Ectodermal cell (in vitro differentiated cells): ENCODE results near the gene PBRM1.

Experiments used
- H3K27ac ChIP-seq: 2 replicates; pipeline ENCODE4 v1.7.0; 2013; ENCODE audit warnings: mild to moderate bottlenecking, low read depth, low read length; ENCODE audit not compliant: insufficient read depth, poor library complexity, severe bottlenecking
- H3K27me3 ChIP-seq: 2 replicates; pipeline ENCODE4 v1.7.0; 2013; ENCODE audit warnings: mild to moderate bottlenecking, low read length; ENCODE audit not compliant: insufficient read depth, control insufficient read depth, poor library complexity, severe bottlenecking
- H3K36me3 ChIP-seq: one replicate; pipeline ENCODE4 v1.7.0; 2013; ENCODE audit warnings: low read length; ENCODE audit not compliant: control insufficient read depth, insufficient read depth
- H3K4me1 ChIP-seq: one replicate; pipeline ENCODE4 v1.7.0; 2013; ENCODE audit warnings: low read length; ENCODE audit not compliant: control insufficient read depth, insufficient read depth
- H3K4me3 ChIP-seq: 2 replicates; pipeline ENCODE4 v1.7.0; 2013; ENCODE audit warnings: low read depth, low read length, control low read depth; ENCODE audit not compliant: insufficient read depth
- H3K9me3 ChIP-seq: 2 replicates; pipeline ENCODE4 v1.7.0; 2013; ENCODE audit warnings: mild to moderate bottlenecking, low read length, moderate library complexity; ENCODE audit not compliant: control insufficient read depth
- WGBS, 2 experiments: methylation state at CpG; one replicate each; pipeline ENCODE4 v1.1.7; 2013; ENCODE audit warnings: missing lambda C conversion rate in 2 of 2; 5-methylcytosine and 5-hydroxymethylcytosine counted together

PBRM1 gene

DNA sequence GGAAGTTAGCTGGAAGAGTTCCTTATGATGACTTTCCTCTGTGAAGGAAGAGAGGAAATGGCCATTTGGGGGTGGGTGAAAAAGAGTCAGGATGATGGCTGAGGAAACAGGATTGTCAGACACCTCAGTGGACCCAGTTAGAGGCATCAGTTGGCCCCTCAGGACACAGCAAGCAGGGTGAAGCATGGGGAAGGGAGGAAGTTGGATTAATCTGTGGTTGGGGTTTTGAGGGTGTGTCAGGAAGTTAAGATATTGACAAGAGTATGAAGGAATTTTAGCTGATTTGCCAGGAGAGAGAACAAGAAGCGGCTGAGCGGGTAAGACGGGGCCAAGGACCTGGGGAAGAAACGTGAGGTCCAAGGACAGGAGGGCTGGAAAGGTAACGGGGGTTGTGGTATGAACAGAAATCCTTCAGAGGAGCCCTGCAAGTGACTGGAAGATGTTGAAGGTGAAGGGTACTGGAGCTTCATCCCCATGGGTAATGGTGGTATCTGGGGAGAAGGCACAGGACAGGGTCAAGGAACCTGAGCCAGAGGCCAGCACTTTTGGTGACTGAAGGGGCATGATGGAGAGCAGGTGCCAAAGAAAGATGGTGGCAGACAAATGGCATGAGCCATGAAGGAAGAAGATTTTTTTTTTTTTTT is 146.6 kb downstream of the PBRM1 start:
- no peak overlapping the region for H3K27ac ChIP-seq
- H3K4me1 ChIP-seq, result peaks cover 18% of the 10 kb centered on the region
- no peaks in the 10 kb centered on the region for H3K9me3 ChIP-seq
- H3K27me3 ChIP-seq, result no peaks in the 10 kb centered on the region
- H3K4me3 ChIP-seq, result no peak overlapping the region
- 97% methylated on average over 5 of the region's 5 CpGs for WGBS, 2 experiments
- H3K36me3 ChIP-seq, result no peaks in the 10 kb centered on the region

DNA sequence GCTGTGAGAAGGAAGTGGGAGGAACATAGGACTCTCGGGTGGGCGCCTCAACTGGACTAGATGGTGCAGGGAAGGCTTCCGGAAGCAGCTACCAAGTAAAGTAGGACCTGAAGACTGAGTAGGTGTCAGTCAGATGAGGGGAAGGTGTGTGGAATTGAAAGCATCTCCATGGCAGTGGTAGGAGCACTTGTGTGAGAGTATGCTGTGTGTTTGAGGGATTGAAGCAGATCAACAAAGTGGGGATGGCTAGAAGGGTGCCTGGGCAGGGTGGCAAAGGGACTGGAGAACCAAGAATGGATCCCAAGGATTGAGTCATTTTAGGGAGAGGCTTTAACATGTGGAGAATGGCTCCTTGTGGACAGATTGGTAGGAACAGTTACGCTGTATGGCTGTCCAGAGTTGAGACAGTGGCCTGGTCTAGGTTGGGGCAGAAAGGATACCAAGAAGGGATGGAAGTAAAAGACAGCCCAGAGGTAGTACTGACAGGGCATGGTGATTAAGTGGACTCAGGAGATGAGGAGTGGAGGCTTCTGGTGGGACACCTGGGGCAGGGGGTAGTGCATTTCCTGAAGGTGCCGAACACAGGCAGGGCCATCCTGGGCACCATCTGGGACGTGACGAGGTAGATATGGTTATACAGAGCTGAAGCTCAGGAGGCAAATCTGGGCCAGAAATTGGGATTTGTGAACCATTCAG is 147.8 kb downstream of the PBRM1 start:
- 92% methylated on average over 7 of the region's 7 CpGs for WGBS, 2 experiments
- peaks cover 18% of the 10 kb centered on the region for H3K4me1 ChIP-seq
- H3K27me3 ChIP-seq, result no peaks in the 10 kb centered on the region
- H3K27ac ChIP-seq, result no peak overlapping the region
- peak overlapping the region; percentile 91 for H3K4me3 ChIP-seq
- no peaks in the 10 kb centered on the region for H3K36me3 ChIP-seq
- H3K9me3 ChIP-seq, result no peaks in the 10 kb centered on the region

DNA sequence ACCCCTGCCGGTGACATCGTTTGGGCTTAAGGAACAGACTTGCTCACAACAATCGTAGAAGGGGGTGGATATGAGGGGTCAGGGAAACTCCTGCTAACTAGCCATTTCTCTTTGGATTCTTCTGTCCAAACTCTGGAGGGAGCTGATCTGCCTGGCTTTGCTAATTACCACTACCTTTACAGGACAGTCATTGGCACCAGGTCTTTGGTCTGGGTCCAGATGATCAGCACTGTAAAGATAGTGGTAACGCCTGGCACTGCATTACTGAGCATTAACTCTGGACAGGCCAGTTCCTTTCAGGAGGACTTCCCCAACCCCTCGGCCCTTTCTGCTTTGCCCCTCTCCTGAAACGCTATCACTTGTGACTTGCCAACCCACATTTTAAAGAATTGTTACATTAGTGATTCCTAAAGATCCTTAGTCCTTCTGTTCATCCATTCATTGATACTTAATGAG is 148.5 kb downstream of the PBRM1 start:
- H3K9me3 ChIP-seq, result no peaks in the 10 kb centered on the region
- peak overlapping the region; percentile 91 for H3K4me3 ChIP-seq
- H3K27me3 ChIP-seq, result no peaks in the 10 kb centered on the region
- WGBS, 2 experiments, result 12 to 22% methylated on average over 6 of the region's 6 CpGs
- H3K4me1 ChIP-seq, result peaks cover 22% of the 10 kb centered on the region
- H3K27ac ChIP-seq, result no peak overlapping the region
- no peaks in the 10 kb centered on the region for H3K36me3 ChIP-seq

DNA sequence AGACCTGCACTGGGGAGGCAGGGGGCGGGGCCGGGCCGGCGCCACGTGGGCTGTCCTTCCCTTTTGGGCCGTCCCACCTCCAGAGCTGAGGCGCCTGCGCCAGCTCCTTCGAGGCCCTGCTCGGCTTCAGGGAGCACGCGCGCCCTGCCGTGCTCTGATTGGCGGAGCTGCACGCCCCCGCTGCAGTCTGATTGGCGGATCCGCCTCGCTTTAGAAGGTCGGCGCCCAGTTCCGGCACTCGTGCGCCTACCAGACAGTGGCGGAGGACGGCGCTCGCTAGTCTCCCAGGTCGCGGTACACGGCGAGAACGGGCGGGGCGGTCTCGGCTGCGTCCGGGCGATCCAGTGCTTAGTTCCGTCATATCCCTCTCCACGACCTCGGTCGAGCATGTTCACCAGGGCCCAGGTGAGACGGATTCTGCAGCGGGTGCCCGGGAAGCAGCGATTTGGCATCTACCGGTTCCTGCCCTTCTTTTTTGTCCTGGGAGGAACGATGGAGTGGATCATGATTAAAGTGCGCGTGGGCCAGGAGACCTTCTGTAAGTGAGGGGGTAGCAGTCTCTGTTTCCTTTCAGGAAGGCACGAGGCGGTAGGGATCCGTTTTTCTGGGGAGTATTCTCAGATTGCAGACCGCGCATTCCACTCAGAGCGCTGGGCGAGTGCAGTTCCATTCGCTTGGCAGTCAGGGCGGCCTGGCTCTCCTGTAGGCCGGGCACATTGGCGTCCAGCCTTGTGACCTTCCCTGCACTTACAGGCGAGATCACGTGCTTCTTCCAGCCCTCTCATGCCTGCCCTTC is 149.1 kb downstream of the PBRM1 start, which contains the start of gene UQCC5:
UQCC5 (plus strand) TSS at position 237 of the 796 bp plus-strand sequence; CDS start at position 388, 151 bp downstream.
- H3K27ac ChIP-seq, result peak within 1 kb of the TSS; percentile 89
- H3K4me3 ChIP-seq, result peak within 1 kb of the TSS; percentile 91
- H3K9me3 ChIP-seq, result no peaks in the 10 kb centered on the region
- 0% methylated on average over 65 of the region's 65 CpGs for WGBS, 2 experiments
- H3K27me3 ChIP-seq, result no peaks in the 10 kb centered on the region
- peaks cover 28% of the 10 kb centered on the region for H3K4me1 ChIP-seq
- no peaks in the 10 kb centered on the region for H3K36me3 ChIP-seq

DNA sequence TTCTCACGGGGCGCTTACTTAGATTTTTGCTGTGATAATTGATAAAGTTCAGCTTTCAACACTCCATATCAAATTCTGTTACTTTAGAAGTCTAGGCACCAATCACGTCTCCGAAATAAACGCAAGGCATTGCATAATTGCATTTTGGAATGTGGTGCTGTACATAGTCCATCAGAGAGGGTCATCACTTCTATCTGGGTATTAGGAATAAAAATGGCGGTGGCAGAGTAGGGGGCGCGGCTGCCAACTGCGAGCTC is 149.7 kb downstream of the PBRM1 start:
- Histone ChIP-seq H3K4me1 (peaks cover 32% of the 10 kb centered on the region), H3K4me3 (no peak overlapping the region), H3K27ac (no peak overlapping the region)

DNA sequence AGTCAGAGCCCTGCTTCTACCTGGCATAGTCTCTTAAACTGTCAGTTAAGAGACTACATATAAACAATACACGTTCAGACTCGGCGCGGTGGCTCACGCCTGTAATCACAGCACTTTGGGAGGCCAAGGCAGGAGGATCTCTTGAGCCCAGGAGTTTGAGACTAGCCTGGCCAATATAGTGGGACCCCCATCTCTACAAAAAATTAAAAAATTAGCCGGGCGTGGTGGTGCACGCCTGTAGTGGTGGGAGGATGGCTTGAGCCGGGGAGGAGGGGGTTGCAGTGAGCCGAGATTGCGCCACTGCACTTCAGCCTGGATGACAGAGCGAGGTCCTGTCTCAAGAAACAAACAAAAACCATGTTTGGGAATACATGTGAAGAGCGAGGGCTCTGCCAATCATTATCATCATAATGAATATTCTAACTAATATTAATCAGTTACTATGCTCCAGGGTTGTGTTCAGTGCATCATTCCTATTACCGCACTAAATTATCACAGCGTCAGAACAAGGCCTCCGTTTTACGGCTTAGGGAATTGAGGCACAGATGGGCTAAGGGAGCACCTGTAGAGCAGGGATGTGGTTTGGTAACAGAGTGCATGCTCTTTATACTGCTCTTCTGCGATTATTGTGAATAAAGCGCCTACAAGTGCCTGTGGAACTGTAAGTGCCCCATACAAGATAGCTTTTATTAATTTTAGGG is 150.2 kb downstream of the PBRM1 start:
- peaks cover 32% of the 10 kb centered on the region for H3K4me1 ChIP-seq
- H3K9me3 ChIP-seq, result no peaks in the 10 kb centered on the region
- 90 to 92% methylated on average over 19 of the region's 19 CpGs for WGBS, 2 experiments
- H3K27me3 ChIP-seq, result no peaks in the 10 kb centered on the region
- H3K27ac ChIP-seq, result no peak overlapping the region
- no peak overlapping the region for H3K4me3 ChIP-seq
- no peaks in the 10 kb centered on the region for H3K36me3 ChIP-seq

More for the DNA sequence above, 149.7 kb downstream of the PBRM1 start:
- no peaks in the 10 kb centered on the region for H3K36me3 ChIP-seq
- no peaks in the 10 kb centered on the region for H3K9me3 ChIP-seq
- H3K27me3 ChIP-seq, result no peaks in the 10 kb centered on the region
- WGBS, 2 experiments, result 30 to 32% methylated on average over 9 of the region's 9 CpGs

DNA sequence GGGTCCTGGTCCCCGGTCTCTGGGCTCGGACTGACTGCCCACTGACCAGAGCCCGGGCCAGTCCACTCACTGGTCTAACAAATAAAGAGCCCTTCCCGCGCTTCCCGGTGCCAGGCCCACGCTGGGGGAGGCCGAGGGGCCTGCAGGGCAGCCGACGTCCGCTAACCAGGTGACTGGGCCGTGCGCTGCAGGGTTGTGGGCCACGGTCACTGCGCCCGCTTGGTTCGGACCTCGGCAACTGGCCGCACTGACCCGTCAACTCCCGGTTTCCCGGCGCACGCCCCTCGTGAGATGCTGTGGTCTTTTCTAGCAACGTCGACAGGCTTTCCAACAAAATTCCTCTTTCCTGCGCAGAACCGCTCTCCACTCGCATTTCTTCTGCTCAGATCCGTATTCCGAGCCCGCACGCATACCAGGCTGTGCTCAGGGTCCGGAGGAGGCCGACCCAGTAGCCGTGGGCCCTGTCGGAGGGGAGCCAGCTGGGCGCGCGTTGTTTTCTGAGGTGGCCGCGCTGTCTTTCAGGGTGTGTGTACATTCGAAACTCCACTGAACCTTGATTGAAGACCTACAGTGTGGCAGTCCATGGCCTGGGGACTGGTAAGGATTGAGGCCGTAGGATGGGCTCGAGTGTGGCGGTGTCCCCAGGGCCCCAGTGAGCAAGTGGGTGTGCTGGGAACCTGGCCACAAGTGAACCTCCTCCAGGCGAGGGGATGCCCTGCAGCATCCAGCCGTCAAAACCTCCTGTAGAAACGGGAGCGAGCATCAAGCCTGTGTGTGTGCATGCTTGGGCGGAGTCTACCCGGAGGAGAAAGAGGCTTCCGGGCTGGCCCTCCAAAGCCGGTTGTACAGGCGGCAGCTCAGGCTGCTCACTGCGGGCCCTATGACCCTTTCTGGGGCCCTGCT is 151.2 kb downstream of the PBRM1 start:
- WGBS, 2 experiments, result 68 to 69% methylated on average over 57 of the region's 57 CpGs
- Histone ChIP-seq H3K36me3 (no peaks in the 10 kb centered on the region), H3K4me3 (peak overlapping the region; percentile 54), H3K27ac (peak overlapping the region; percentile 11), H3K4me1 (peaks cover 32% of the 10 kb centered on the region), H3K9me3 (no peaks in the 10 kb centered on the region), H3K27me3 (no peaks in the 10 kb centered on the region)

DNA sequence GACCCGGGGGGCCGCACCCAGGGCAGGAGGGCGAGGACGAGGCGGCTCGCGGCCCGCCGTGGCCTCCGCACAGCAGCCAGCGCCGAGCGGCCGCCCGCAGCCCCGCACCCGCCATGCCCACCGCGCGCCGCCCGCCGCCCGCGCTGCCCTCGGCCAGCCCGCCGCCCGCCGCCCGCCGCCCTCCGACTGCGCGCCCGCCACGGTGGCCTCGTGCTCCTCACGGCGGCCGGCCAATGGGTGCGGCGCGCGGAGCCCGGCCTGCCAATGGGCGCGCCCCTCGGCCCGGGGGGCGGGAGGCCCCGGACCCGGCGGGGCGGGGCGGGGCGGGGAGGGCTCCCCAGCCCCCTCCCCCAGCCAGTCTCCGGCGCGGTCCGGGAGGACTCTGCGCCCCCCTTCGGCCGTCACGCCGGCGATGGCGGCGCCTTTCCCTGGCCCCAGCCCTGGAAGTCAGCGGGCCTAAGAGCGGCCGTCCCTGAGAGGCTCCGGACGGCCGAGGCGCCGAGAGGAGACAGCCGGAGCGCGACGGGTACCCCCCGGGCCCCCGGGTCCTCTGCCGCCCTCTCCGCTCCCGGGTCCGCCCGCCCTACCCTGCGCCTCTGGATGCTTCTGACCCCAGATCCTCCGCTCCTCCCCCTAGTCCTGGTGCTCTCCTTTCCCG is 152.0 kb downstream of the PBRM1 start, which contains the start of gene NT5DC2:
NT5DC2 (minus strand) TSS at position 235 of the 658 bp plus-strand sequence; CDS start at position 115, 120 bp downstream.
- Histone ChIP-seq H3K27ac (peak within 1 kb of the TSS; percentile 11), H3K4me3 (peak within 1 kb of the TSS; percentile 72), H3K36me3 (peaks cover 6% of the 10 kb centered on the region), H3K27me3 (no peaks in the 10 kb centered on the region), H3K4me1 (peaks cover 32% of the 10 kb centered on the region), H3K9me3 (no peaks in the 10 kb centered on the region)
- WGBS, 2 experiments, result 1% methylated on average over 91 of the region's 91 CpGs
